ENCODE data around the gene ITPR2. TPM values are rescaled to one million over a fixed set of nuclear protein-coding genes. Genes with fewer than 3 reads are reported as not detected.
"Not testable (repeated sequence)": the region's sequence is repeated elsewhere in the genome, so short reads cannot be mapped to it uniquely, and the experiment has no call there.

ITPR2 gene
- total RNA-seq, 1 donor from 2014 or later: 64.0 TPM

DNA sequence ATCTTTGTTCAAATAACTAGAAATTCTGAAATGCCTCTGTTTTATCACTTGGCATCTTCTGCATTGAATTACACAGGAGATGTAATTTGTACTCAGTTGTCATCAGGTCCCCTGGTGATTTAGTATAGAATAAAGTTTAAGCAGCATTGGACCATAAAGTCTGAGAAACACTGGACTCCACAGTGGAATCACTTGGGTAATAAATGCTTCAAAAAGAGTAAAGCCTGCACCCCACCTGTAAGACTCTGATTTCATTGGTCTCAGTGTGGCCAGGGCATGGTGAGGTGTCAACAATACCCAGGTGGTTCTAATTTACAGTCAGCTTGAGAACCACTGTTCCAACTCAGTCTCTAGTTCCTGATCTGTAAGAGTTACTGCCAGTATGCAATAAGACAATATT is 148.9 kb downstream of the ITPR2 start:
- no peaks in the 10 kb centered on the region for H3K4me1 ChIP-seq
- H3K9me3 ChIP-seq: peaks cover 8% of the 10 kb centered on the region
- intact Hi-C loops (cut with DNase I): no loop called here
- H3K36me3 ChIP-seq: peaks cover 39% of the 10 kb centered on the region
- H3K27ac ChIP-seq: no peak overlapping the region
- DNase-seq (no peak), ATAC-seq (no peak)
- no peak overlapping the region for H3K4me3 ChIP-seq
- H3K27me3 ChIP-seq (ENCODE audit: low read depth): no peaks in the 10 kb centered on the region
- TF ChIP-seq, protein P1, sequence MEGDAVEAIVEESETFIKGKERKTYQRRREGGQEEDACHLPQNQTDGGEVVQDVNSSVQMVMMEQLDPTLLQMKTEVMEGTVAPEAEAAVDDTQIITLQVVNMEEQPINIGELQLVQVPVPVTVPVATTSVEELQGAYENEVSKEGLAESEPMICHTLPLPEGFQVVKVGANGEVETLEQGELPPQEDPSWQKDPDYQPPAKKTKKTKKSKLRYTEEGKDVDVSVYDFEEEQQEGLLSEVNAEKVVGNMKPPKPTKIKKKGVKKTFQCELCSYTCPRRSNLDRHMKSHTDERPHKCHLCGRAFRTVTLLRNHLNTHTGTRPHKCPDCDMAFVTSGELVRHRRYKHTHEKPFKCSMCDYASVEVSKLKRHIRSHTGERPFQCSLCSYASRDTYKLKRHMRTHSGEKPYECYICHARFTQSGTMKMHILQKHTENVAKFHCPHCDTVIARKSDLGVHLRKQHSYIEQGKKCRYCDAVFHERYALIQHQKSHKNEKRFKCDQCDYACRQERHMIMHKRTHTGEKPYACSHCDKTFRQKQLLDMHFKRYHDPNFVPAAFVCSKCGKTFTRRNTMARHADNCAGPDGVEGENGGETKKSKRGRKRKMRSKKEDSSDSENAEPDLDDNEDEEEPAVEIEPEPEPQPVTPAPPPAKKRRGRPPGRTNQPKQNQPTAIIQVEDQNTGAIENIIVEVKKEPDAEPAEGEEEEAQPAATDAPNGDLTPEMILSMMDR (IDR thresholded peaks at IDR 0.05): no peak

DNA sequence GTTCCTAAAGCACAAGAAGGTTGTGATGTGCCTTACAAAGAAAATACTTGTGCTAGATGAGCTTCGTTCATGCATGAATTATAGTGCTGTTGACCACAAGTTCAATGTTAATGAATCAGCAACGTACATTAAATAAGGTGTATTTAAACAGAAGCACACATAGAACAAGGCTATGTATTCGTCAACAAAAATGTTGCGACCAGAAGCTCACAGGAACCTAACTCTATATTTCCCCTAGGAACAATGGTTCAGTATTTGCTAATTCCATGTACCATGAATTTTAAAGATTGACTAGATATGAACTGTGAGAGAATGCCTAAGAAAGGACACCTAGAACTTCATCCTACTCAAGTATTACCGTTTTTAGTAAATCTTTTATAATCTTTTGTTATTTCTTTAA is 149.6 kb downstream of the ITPR2 start:
- Histone ChIP-seq H3K36me3 (peaks cover 39% of the 10 kb centered on the region), H3K4me1 (no peaks in the 10 kb centered on the region), H3K27me3 (ENCODE audit: low read depth) (no peaks in the 10 kb centered on the region), H3K9me3 (peaks cover 8% of the 10 kb centered on the region), H3K27ac (no peak overlapping the region), H3K4me3 (no peak overlapping the region)
- TF ChIP-seq, protein P1 (IDR thresholded peaks at IDR 0.05): no peak
- DNase-seq (no peak), ATAC-seq (no peak)
- intact Hi-C loops (cut with DNase I): no loop called here

DNA sequence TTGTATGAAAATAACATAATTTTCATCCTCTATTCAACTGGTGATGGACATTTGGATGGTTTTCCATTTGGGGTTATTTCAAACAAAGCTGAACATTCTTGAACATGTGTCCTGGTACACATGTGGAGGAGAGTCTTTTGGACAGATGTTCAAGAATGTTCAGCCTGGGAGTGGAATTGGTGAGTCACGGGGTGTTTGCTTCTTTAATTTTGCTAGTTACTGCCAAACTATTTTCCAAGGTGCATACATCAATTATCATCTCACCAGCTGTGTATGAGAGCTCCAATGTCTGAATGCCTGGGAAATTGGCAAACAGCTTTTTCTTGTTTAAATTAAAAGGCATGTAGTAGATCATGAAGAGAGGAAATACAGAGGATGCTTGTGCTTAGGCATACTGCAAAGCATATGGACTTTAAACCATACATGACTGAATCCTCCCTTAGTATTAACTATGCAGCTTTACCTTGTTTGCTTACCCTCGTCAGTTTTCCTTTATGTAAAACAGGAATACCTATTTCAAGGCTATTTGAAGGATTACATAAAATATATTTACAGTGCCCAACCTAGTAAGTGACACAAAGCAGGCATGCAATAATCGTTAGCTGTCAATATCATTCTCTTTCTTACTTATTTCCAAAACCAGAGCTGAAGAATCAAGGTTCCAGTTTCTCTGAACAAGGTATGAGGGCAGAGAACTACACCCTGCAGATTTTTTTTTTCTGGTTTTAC is 152.1 kb downstream of the ITPR2 start:
- peaks cover 8% of the 10 kb centered on the region for H3K9me3 ChIP-seq
- no peak overlapping the region for H3K4me3 ChIP-seq
- ATAC-seq: no peak
- H3K27ac ChIP-seq: no peak overlapping the region
- TF ChIP-seq, protein P1 (IDR thresholded peaks at IDR 0.05): no peak
- no peaks in the 10 kb centered on the region for H3K4me1 ChIP-seq
- H3K36me3 ChIP-seq: peaks cover 36% of the 10 kb centered on the region
- intact Hi-C loops (cut with DNase I): no loop called here
- DNase-seq: no peak
- H3K27me3 ChIP-seq (ENCODE audit: low read depth): no peaks in the 10 kb centered on the region

DNA sequence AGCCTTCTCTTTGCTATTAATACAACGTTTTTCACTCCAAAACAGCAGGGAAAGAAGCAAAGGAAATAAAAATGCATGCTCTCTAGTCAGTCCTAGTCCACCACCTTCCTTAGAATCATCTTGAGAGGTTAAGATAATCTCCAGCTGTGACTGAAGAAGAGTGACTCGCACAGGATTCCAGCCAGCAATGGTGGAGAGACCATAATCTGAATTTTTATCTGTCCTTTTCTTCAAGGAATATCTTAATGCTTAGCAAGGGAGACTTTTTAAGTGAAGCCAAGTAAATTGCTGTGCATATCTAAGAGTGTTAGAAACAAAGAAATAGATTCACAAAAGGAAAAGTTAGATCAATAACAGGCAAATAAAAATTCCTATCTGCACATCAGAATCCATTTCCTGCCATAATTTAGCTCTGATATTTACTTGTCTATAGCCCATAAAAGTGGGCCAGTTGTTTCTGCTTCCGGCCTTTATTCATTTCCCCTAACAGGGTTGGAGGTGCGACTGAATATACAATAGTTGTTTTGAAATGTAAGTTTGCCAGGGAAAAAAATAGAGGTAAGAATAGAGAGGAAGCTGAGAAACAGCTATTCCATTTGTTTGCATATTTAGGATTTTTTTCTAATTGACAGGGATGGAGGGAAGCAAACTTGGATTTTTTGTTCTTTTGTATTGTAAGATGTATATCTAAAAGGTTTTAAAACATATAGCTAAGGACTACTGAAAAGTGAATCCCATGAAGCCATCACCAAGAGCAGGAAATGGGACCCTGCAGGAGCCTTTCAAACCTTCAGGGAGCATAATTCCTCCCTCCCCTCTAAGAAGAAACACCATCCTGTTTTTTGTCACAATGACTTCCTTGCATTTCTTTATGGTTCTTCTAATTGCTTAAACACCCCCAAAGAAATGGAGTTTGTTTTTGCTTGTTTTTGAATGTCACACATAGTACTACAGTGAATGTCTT is 154.0 kb downstream of the ITPR2 start:
- Histone ChIP-seq H3K27me3 (ENCODE audit: low read depth) (no peaks in the 10 kb centered on the region), H3K9me3 (peaks cover 8% of the 10 kb centered on the region), H3K4me1 (no peaks in the 10 kb centered on the region), H3K36me3 (peaks cover 33% of the 10 kb centered on the region), H3K27ac (no peak overlapping the region), H3K4me3 (no peak overlapping the region)
- intact Hi-C loops (cut with DNase I): no loop called here
- no peak for DNase-seq
- TF ChIP-seq, protein P1 (IDR thresholded peaks at IDR 0.05): no peak
- ATAC-seq: no peak

GRCh38 chr12:26671487-26671886 is 161.5 kb downstream of the ITPR2 start:
- H3K4me1 ChIP-seq; H3K27me3 ChIP-seq (ENCODE audit: low read depth); intact Hi-C loops (cut with DNase I); DNase-seq; H3K27ac ChIP-seq; ATAC-seq; H3K9me3 ChIP-seq; H3K4me3 ChIP-seq: not testable (repeated sequence)
- peaks cover 11% of the 10 kb centered on the region for H3K36me3 ChIP-seq

DNA sequence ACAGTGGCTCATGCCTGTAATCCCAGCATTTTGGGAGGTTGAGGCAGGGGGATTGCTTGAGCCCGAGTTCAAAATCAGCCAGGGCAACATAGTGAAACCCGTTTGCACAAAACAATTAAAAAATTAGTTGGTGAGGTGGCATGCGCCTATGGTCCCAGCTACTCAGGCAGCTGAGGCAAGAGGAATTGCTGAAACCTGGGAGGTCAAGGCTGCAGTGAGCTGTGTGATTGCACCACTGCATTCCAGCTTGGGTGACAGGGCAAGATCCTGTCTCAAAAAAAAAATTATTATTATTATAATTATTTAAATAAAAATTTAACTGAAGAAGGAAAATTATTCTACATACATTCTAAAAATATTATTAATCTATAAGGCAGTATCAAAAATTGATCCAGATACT is 164.1 kb downstream of the ITPR2 start:
- Histone ChIP-seq H3K27ac (no peak overlapping the region), H3K4me3 (no peak overlapping the region), H3K9me3 (no peaks in the 10 kb centered on the region), H3K36me3 (peaks cover 11% of the 10 kb centered on the region), H3K4me1 (no peaks in the 10 kb centered on the region), H3K27me3 (ENCODE audit: low read depth) (no peaks in the 10 kb centered on the region)
- TF ChIP-seq, protein P1 (IDR thresholded peaks at IDR 0.05): no peak
- intact Hi-C loops (cut with DNase I): no loop called here
- DNase-seq (no peak), ATAC-seq (no peak)
